ENCODE data around the gene STK10. TPM values are rescaled to one million over a fixed set of nuclear protein-coding genes. Genes with fewer than 3 reads are reported as not detected.

The STK10 gene
- total and polyA plus RNA-seq, 2 experiments from 2014 or later = 7.5 to 17.8 TPM

DNA sequence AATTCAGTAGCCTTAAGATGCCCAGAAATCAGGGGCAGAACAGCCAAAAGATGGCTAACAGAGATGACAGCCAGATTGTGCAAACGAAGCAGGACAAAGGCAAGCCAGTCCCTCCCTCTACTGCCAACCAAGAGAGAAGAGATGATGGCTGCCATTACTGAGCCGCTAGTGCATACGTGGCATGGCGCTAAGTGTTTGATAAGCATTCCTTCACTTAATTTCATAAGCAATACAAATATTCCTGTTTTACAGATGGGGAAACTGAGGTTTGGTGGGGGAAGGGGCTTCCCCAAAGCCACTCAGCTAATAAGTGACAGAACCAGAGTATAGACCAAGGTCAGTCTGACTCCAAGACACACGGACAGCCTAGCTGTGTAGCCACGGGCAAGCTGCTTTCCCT, 44.1 kb downstream of the STK10 start:
- no peak overlapping the region for H2AFZ ChIP-seq
- H3K4me3 ChIP-seq = no peak overlapping the region
- no peak overlapping the region for H3K4me3 Mint-ChIP-seq
- DNase-seq (ENCODE audit: low spot score) (no peak), ATAC-seq (no peak)
- H3K27ac Mint-ChIP-seq = peak overlapping the region; percentile 76; the same call in 1 of the 2 replicates
- 0 out of 3 replicates have a peak, but pooled peaks cover 3% of the 10 kb centered on the region for H3K36me3 Mint-ChIP-seq (ENCODE audit: low read depth)
- H3K4me2 ChIP-seq = no peak overlapping the region
- H3F3A ChIP-seq (replicated peaks; ENCODE audit: low read depth) = 0 out of 2 replicates have a peak, but pooled peaks cover 4% of the 10 kb centered on the region
- H3K4me1 ChIP-seq (ENCODE audit: insufficient read depth) = peaks cover 6% of the 10 kb centered on the region; the same call in 1 of the 2 replicates
- H3K27me3 ChIP-seq (ENCODE audit: insufficient read depth) = no peaks in the 10 kb centered on the region
- no peak for TF ChIP-seq NANOG (IDR thresholded peaks at IDR 0.05; ENCODE audit: borderline replicate concordance)
- no peak for TF ChIP-seq EZH2 (IDR thresholded peaks at IDR 0.05; ENCODE audit: low read depth, unreplicated experiment)
- TF ChIP-seq ZNF114 (CRISPR knock-in tag; IDR thresholded peaks at IDR 0.05) = no peak
- TF ChIP-seq EZH2phosphoT487 (IDR thresholded peaks at IDR 0.05; ENCODE audit: unreplicated experiment) = no peak
- TF ChIP-seq JUNB (IDR thresholded peaks at IDR 0.05; ENCODE audit: unreplicated experiment) = no peak
- TF ChIP-seq ZNF331 (CRISPR knock-in tag; IDR thresholded peaks at IDR 0.05; ENCODE audit: low read depth) = no peak
- TF ChIP-seq, protein P1, sequence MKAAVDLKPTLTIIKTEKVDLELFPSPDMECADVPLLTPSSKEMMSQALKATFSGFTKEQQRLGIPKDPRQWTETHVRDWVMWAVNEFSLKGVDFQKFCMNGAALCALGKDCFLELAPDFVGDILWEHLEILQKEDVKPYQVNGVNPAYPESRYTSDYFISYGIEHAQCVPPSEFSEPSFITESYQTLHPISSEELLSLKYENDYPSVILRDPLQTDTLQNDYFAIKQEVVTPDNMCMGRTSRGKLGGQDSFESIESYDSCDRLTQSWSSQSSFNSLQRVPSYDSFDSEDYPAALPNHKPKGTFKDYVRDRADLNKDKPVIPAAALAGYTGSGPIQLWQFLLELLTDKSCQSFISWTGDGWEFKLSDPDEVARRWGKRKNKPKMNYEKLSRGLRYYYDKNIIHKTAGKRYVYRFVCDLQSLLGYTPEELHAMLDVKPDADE (IDR thresholded peaks at IDR 0.05) = no peak
- TF ChIP-seq, protein P2, sequence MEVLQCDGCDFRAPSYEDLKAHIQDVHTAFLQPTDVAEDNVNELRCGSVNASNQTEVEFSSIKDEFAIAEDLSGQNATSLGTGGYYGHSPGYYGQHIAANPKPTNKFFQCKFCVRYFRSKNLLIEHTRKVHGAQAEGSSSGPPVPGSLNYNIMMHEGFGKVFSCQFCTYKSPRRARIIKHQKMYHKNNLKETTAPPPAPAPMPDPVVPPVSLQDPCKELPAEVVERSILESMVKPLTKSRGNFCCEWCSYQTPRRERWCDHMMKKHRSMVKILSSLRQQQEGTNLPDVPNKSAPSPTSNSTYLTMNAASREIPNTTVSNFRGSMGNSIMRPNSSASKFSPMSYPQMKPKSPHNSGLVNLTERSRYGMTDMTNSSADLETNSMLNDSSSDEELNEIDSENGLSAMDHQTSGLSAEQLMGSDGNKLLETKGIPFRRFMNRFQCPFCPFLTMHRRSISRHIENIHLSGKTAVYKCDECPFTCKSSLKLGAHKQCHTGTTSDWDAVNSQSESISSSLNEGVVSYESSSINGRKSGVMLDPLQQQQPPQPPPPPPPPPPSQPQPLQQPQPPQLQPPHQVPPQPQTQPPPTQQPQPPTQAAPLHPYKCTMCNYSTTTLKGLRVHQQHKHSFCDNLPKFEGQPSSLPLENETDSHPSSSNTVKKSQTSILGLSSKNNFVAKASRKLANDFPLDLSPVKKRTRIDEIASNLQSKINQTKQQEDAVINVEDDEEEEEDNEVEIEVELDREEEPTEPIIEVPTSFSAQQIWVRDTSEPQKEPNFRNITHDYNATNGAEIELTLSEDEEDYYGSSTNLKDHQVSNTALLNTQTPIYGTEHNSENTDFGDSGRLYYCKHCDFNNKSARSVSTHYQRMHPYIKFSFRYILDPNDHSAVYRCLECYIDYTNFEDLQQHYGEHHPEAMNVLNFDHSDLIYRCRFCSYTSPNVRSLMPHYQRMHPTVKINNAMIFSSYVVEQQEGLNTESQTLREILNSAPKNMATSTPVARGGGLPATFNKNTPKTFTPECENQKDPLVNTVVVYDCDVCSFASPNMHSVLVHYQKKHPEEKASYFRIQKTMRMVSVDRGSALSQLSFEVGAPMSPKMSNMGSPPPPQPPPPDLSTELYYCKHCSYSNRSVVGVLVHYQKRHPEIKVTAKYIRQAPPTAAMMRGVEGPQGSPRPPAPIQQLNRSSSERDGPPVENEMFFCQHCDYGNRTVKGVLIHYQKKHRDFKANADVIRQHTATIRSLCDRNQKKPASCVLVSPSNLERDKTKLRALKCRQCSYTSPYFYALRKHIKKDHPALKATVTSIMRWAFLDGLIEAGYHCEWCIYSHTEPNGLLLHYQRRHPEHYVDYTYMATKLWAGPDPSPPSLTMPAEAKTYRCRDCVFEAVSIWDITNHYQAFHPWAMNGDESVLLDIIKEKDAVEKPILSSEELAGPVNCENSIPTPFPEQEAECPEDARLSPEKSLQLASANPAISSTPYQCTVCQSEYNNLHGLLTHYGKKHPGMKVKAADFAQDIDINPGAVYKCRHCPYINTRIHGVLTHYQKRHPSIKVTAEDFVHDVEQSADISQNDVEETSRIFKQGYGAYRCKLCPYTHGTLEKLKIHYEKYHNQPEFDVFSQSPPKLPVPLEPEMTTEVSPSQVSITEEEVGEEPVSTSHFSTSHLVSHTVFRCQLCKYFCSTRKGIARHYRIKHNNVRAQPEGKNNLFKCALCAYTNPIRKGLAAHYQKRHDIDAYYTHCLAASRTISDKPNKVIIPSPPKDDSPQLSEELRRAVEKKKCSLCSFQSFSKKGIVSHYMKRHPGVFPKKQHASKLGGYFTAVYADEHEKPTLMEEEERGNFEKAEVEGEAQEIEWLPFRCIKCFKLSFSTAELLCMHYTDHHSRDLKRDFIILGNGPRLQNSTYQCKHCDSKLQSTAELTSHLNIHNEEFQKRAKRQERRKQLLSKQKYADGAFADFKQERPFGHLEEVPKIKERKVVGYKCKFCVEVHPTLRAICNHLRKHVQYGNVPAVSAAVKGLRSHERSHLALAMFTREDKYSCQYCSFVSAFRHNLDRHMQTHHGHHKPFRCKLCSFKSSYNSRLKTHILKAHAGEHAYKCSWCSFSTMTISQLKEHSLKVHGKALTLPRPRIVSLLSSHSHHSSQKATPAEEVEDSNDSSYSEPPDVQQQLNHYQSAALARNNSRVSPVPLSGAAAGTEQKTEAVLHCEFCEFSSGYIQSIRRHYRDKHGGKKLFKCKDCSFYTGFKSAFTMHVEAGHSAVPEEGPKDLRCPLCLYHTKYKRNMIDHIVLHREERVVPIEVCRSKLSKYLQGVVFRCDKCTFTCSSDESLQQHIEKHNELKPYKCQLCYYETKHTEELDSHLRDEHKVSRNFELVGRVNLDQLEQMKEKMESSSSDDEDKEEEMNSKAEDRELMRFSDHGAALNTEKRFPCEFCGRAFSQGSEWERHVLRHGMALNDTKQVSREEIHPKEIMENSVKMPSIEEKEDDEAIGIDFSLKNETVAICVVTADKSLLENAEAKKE (CRISPR knock-in tag; IDR thresholded peaks at IDR 0.05) = no peak
- TF ChIP-seq, protein P3, sequence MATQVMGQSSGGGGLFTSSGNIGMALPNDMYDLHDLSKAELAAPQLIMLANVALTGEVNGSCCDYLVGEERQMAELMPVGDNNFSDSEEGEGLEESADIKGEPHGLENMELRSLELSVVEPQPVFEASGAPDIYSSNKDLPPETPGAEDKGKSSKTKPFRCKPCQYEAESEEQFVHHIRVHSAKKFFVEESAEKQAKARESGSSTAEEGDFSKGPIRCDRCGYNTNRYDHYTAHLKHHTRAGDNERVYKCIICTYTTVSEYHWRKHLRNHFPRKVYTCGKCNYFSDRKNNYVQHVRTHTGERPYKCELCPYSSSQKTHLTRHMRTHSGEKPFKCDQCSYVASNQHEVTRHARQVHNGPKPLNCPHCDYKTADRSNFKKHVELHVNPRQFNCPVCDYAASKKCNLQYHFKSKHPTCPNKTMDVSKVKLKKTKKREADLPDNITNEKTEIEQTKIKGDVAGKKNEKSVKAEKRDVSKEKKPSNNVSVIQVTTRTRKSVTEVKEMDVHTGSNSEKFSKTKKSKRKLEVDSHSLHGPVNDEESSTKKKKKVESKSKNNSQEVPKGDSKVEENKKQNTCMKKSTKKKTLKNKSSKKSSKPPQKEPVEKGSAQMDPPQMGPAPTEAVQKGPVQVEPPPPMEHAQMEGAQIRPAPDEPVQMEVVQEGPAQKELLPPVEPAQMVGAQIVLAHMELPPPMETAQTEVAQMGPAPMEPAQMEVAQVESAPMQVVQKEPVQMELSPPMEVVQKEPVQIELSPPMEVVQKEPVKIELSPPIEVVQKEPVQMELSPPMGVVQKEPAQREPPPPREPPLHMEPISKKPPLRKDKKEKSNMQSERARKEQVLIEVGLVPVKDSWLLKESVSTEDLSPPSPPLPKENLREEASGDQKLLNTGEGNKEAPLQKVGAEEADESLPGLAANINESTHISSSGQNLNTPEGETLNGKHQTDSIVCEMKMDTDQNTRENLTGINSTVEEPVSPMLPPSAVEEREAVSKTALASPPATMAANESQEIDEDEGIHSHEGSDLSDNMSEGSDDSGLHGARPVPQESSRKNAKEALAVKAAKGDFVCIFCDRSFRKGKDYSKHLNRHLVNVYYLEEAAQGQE (IDR thresholded peaks at IDR 0.05; ENCODE audit: unreplicated experiment) = no peak
- no peak for TF ChIP-seq CREB1 (CRISPR knock-in tag; IDR thresholded peaks at IDR 0.05; ENCODE audit: low read depth)
- TF ChIP-seq POLR2AphosphoS5 (IDR thresholded peaks at IDR 0.05; ENCODE audit: low read depth) = no peak
- H3K27ac ChIP-seq (ENCODE audit: low read depth) = 0 out of 2 replicates have a peak overlapping the region, but pooled peaks have one; percentile 45
- H3K9me3 Mint-ChIP-seq = no peaks in the 10 kb centered on the region
- H3K9me2 ChIP-seq (ENCODE audit: insufficient read depth) = no peaks in the 10 kb centered on the region
- H3K4me1 Mint-ChIP-seq = peaks cover 18% of the 10 kb centered on the region
- no peaks in the 10 kb centered on the region; the same call in 1 of the 2 replicates for H4K20me1 ChIP-seq (replicated peaks; ENCODE audit: insufficient read depth)
- peaks cover 7% of the 10 kb centered on the region for H3K27me3 Mint-ChIP-seq (ENCODE audit: insufficient read depth, low read depth, poor library complexity)
- H3K79me2 ChIP-seq (replicated peaks; ENCODE audit: insufficient read depth) = peaks cover 21% of the 10 kb centered on the region; the same call in 1 of the 2 replicates
- H3K36me3 ChIP-seq (ENCODE audit: insufficient read depth) = no peaks in the 10 kb centered on the region
